Tongue (tissue), 2 donors: ENCODE data around the gene MB. TPM values are rescaled to one million over a fixed set of nuclear protein-coding genes. Genes with fewer than 3 reads are reported as not detected.

Experiments used
- DNase-seq: peaks from one replicate; pipeline ENCODE4 v3.0.0-alpha.2; 2015
- total RNA-seq: library from RNA; depleted of rRNA; stranded (reverse); fragments of >200 nt; gene quantifications from one replicate; pipeline ENCODE4 v1.2.3, GENCODE V29; 2014

The MB gene
- total RNA-seq, 1 donor from 2014 or later = 649 TPM

DNA sequence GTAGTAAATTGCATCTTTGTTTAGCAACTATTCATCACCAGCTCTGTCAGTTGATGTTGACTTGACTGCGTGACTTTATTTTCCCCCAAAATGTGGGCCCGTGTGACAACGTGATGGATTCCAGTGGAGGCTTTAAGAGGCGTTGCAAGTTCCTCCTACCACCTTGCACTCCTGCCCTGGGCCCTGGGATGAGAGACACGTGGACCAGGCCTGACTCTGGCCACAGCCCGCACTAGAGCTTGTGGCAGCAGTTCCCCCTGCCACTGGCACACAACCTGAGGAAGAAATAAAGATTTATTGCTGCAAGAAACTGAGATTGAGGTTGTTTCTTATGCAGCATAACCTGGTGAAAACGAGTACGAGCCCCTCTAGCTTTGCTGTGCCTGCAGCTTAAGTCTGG is 44.6 kb downstream of the MB start:
- no peak for DNase-seq

DNA sequence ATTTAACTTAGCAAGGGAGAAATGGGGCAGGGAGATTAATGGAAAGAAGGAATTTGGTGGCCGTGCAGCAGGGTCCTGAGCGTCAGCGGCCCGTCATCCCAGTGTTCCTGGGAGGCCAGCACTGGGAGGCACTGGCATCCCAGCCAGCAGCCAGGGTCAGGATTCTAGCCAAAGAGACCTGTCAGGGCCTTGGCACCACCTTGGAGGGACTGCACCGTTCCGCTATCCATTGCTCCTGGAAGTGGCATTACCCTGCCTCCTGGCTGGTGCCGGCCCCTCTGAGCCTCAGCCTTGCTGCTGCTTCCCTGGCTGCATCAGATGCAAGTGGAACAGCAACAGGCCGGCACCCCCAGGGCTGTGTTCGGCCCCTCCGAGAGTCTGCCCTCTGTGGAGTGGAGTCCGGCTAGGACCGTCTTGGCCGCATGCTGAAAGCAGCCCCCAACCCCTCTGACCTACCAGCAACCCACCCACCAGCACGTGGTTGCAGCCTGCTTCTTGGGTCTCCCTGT is 46.4 kb downstream of the MB start:
- DNase-seq = no peak

DNA sequence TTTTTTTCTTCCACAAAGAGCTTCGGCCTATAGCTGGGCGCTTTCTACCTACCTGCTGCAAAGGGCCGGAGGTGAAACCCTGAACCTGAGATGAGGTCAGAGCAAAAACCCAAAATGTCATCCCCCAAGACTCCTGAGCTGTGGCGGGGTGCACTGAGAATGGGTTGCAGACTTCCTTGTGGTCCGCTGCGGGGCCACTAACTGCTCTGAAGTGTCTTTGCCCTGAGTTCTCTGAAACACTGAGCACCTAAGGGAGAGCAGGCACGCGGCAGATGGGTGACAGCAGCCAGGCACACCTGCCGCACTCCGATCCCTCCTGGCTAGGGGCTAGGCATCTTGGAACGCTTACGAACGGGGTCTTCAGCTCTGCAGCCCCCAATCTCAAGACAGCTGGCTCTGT is 47.2 kb downstream of the MB start:
- DNase-seq = no peak

DNA sequence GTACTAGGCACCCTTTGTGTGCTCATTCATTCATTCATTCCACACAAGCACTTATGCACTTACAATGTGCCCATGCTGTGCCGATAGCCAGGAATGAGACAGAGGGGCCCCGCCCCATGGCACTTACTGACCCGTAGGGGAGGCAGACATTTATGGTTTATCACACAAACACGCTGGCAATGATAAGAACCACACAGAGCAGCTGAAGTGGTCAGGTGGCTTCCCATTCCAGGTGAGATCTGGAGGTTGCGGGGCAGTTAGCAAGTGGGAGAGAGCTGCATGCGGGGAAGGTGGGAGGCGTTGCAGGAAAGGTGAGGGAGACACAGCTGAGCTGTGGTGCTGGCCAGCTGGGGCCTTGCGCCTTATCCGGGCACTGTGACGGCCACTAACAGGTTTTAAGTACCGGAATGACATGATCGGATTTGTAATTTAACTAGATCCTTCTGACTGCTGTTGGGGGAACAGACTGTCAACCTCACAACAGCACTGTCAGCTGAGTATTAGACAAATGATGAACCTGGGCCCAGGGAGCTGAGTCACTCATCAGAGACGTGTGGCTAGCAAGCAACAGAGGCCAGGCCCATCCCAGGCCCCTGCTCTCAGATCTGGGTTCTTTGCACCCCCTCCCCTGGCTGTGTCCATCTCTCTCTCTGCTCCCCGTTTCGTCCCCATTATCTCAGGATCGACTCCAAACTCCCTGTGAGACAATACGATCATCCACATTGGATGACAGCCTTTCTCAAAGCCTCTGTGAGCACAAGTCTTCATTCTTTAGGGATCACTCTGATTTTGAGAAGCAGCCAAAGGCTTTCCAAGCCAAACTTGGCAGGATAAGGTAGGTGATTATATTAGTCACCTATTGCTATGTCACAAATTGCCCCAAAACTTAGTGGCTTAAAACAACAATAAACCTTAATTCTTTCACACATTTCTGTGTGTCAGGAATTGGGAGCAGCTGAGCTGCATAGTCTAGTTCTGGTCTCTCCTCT is 48.1 kb downstream of the MB start:
- DNase-seq = no peak

DNA sequence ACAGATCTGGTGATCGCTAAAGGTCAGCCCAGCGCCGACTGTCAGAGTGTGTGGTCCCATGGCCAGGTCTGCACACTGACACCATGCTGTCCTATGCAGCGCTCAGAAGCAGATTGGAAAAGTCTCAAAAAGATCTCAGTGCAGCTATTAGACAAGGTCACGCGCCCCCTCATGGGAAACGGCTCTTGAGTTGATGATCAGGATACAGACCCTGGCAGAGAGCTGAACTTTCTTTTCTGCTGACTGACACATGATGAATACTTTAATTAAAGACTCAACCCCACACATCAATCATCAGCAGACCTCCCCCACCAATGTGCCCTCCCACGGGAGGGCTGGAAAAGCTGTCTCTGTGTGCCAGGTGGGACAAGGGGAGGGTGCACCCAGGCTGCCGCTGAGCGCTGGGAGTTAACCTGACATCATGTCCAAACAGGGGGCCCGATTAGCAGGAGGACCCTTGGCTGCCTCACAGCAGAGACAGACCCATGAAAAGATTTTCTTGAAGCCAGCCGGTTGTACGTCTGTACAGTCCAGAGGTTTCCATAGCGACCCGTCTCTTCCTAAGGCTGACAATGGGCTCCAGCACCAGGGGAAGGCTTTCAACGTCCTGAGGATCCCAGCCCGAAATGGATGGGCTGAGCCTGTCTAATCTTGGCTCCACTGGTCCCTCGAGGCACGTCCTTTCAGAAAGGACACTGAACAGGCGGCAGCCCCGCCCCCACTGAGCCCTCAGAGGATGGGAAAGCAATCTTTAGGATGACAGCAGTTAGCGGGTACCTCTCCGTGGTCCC is 49.6 kb downstream of the MB start:
- DNase-seq = no peak

DNA sequence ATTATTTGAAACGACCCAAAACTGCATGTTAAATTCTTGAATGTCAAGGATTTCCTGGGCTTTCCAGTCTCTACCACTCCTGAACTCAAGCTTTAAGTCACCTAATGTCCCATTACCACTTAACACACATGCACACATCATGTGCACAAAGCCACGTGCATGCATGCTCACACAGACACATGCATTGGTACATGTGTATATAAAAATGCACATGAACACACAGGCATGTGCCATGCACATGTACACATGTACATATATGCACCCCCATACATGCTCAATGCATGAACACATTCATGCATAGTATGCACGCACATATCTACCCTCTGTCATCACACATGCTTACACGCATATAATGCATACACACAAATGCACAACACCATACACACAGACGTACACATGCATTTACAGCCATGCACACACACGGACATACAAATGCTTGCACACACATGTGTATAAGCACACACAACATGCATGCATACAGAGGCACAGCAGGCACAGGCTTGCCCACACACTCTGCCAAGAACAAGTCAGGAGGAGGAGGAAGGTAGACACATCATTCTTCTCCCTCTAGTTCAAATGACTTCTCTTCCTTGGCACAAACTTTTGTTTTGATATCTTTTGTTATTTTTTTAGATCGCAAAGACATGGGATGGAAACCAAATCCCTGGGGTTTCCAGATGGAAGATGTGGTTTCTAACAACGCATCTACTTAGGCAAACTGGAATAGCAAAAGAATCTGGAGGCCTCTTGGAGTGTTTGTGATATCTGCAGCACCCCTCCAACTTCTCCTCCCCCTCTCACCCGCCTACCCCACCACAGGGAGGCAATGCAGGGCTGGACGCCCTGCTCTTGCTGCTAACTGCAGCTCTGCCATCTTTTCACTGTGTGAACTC is 51.9 kb downstream of the MB start:
- DNase-seq = no peak

DNA sequence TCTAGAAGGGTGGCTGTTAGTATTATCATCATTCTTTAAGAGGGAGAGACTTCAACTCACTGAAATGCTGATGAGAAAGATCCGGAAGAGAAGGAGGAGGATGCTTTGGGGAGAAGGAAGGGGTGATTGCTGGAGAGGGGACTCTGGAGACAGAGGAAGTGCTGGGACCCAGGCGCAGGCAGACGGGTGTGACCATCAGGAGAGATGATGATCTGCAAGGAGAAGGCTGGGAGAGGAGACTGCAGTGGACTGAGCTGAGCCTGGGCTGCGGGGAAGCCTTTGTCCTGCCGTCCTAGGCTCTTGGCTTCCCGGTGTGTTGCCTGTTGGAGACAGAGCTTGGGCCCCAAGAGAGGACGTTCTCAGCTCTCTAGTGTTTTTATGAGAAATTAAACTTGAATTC is 53.9 kb downstream of the MB start:
- no peak for DNase-seq

DNA sequence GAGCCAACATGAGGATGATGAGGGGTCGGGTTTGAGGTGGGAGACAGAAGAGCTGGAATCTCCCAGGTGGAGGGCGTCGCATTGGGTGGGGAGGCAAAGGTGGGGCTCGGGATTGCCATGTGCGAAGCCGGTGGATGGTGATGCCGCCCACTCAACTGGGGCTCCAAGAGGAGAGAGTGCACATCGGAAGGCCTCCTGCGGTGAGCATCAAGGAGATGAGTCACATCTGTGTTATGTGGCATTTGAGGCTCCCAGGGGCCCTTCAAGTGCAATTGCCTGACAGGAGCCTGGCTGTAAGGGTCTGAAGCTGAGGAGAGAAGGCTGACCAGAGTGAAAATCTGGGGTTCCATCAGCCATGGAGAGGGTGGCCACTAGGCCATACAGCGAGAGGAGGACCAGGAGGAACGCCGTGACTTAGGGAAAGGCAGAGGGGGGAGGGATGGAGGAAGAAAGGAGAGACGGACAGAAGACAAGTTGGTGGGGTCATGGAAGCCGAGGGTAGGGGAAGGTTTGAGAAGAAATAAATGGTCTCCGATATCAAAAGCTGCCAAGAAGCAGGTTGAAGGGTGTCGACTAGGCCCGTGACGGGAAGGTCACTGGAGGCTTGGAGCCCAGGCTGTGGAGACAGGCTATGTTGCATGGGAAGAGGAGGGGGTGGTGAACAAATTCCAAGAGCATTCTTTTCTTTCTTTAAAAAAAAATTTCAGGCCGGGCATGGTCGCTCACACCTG is 55.2 kb downstream of the MB start:
- DNase-seq = no peak

DNA sequence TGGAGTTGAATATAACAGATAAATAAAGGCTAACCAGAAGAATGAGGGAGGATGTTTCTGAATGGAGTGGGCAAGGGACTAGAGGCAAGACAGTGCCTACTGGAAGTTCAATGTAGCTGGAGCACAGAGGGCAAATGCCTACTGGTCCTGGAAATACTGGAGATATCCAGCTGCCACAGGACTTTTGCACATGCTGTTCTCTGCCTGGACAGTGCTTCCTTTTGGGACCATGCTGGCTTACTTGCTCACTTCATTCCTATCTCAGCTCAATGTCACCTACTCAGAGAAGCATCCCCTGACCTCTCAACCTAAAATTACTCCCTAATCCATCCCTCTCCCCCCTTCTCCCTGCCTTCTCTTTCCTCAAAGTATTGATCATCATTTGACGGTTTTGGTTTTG is 56.3 kb downstream of the MB start:
- no peak for DNase-seq

DNA sequence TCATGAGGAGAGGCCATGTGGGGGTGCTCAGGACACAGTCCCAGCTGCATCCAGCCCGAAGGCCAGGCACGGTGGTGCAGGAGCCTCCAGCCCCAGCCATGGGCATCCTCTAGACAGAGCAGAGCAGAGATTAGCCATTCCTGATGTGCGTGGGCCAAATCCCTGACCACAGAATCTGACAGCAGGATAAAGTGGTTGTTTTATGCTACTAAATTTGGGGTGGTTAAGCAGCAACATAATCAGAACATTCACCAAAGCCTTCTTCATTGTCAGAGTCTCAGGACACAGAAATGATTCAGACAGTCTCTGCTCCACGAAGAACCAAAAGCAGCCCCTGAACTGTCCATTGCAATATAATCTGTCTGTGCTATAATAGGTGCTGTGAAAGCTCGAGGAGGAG is 56.8 kb downstream of the MB start:
- no peak for DNase-seq

DNA sequence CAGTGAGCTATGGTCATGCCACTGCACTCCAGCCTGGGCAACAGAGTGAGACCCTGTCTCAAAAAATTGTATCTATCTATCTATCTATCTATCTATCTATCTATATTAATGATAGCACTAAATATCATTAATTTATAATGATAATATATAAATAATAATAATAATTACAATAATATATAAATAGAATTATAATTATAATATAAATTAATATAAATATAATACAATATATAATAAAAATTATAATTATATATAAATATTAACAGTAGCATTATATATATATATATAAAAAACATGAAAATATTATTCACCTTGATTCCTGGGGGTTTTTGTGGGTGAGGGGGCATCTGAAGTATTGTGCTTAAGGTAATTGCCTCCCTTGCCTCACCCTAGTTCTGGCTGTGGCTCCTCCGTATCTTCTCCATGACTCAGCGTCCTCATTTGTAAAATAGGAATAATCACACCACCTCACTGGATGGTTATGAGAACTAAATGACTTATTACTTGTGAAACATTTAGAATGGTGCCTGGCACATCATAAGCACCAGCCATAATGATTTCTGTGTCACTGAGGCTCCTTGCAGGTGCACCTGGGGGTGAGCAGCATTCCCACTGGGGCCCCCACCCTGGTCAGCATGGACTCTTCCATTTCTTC is 57.6 kb downstream of the MB start:
- no peak for DNase-seq

DNA sequence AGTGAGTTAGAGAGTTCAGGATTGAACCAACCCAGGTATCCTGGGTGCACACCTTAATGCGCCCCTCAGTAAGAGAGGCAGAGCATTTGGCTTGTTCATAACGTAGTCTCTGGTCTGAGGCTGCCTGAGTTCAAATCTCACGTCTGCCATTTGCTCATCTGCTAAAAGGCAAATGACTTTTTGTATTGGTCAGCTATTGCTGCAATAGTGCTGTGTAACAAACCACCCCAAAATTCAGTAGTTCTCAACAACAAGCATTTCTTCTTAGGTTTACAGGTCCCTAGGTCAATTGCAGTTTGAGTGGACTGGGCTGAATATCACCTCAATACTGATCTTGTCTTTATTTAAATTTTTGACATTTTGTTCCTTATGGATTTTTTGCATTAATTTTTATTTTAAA is 58.4 kb downstream of the MB start:
- no peak for DNase-seq

DNA sequence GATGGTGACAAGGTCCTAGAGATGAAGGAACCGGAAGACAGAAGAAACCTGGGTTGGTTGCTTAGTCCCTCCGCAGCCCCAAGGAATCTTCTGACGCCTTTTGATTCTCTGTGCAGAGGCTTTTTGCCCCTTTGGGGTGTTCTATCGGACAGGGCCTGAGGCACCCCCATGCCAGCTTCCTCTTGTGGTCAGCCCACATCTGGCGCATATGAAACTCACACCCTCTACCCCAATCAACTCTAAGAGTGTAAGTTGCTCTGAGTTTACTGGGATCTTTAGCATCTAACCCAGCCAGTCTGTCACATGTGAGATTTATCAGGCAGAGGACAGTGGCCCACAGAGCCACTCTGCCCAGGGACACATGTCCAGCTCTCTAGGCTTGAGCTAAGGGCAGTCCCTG is 59.1 kb downstream of the MB start:
- no peak for DNase-seq

Other genes starting within 250 kb of the MB start
- 11.1 TPM for gene HMOX1, start 236.2 kb downstream of the MB start, total RNA-seq
- 26.7 TPM for gene MCM5, start 217.2 kb downstream of the MB start, total RNA-seq
- 2.8 TPM for gene RASD2, start 76.5 kb downstream of the MB start, total RNA-seq
- 7.9 TPM for gene APOL6, start 31.1 kb upstream of the MB start, total RNA-seq
- 0.82 TPM for gene APOL5, start 100.5 kb upstream of the MB start, total RNA-seq